ELR (cell line): Measurements from ENCODE around the gene CDK3.

Source experiments
- DNase-seq: peaks from one replicate; pipeline ENCODE4 v3.0.0-alpha.2; 2015; ENCODE audit warnings: low read depth

Gene CDK3

DNA sequence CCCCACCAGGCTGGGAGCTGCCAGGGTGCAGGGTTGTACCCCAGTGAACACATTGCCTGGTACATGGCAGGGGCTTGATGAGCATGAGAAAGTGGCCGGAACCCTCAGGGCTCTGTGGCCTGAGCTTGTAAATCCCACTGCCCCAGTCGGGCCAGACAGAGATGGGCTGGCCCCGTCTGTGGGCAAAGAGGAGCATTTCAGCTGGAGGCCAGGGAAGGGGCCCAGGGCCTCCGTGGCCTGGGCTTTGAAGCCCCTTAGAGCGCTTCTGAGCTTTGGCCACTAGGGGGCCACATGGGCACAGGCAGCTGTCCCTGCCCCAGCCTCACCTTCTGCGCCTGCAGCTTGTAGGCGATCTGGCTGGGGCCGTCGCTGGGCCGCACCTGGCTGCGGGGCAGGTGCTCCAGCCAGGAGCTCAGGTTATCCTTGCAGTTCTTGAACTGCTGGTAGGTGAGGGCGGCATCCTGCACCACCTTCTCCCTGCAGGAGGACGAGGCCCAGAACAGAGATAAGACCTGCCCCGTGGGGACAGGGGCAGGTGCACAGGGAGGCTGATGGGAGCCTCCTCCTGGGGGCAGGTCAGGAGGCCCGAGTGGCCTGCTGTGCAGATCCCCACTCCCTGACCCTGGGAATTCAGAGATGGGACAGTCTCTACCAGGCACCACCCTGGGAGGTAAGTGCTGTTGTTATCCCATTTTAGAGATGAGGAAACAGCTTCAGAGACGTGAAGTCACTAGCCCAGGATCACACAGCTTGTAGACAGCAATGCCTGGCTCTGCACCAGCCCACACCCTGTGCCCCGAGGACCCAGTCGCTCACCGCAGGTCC lies 13.7 kb downstream of the CDK3 start:
- DNase-seq: peak; percentile 84

DNA sequence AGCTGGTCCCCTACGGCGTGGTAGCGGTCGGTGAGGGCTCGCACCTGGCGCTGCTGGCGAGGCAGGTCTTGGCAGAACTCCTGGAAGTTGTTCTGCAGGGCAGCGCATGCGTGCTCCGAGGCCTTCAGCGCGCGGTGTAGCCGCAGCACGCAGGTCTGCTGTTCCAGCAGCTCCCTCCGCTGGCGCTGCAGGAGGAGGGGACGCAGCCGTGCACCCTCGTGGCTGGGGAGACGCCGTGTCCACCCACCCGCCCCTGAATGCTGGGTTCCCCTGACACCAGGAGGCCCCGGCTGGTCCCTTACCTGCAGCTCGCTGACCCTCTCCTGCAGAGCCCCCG lies 14.2 kb downstream of the CDK3 start:
- DNase-seq: no peak

DNA sequence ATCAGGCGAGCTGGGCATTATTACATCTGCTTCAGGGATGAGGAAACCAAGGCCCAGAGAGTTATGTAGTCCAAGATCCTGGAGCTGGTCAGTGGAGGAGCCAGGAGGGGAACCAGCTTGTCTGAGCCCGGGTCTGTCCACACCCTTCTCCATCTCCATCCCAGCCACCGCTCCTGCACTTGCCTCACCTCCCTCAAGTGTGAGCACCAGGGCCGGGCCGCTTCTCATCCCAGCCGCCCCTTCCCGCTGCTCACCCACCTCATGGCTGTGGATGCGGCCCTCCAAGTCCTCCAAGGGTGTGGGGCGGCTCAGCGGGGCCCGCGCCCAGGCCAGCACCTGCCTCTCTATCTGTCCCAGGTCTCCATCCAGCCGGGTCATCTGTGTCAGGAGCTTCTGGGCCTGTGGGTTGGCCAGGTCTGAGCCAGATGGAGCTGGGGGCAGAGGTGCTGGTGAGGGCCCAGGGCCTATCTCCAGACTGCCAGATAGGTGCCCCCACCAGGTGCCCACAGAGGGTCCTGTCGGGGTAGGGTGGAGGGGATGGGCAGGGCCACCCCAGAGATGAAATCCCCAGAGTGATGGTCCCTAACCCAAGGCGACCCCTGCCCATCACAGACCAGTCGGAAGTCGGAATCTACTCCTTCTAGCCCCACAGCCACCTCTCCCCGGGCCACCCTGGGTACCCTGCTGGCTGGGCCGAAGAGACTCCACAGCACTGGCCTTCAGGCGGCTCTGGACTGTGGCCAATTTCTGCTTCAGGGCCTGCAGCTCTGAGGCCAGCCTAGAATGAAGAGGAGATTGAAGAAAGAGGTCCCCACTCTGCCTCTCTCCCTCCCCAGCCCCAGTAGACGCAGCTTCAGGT lies 17.1 kb downstream of the CDK3 start:
- no peak for DNase-seq

DNA sequence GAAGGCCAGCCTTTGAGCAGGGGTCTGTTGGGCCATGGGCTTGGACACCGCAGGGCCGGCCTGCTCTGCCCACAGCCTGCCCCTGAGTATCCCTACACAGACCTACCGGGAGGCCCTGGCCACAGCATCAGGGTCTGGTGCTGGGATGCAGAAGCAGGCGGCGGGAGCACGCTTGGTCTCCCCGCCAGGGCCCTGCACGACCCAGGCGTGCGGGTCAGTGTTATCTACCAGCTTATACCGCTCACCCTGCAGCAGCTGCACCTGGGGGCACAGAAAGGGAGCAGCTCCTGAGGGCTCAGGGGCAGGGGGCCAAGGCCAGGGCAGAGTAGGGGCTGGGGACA lies 17.7 kb downstream of the CDK3 start:
- DNase-seq: no peak

DNA sequence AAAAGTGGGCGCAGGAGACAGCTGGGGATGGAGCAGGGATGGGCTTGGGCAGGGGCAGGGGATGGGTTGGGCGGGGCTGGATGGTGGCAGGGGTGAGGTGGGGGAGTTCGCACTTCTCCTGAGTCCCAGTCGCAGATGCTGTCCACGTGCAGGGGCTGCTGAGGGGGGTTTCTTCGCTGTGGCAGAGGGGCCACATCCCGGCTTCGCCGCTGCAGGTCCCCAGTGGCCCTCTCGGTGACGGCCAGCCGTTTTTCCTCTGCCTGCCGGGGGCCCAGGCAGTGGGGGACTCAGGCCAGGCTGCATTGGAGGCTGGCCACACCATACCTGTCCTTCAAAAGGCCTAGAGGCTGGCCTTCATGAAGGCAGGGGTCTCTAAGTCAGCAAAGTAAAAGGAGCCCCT lies 18.1 kb downstream of the CDK3 start:
- DNase-seq: no peak

DNA sequence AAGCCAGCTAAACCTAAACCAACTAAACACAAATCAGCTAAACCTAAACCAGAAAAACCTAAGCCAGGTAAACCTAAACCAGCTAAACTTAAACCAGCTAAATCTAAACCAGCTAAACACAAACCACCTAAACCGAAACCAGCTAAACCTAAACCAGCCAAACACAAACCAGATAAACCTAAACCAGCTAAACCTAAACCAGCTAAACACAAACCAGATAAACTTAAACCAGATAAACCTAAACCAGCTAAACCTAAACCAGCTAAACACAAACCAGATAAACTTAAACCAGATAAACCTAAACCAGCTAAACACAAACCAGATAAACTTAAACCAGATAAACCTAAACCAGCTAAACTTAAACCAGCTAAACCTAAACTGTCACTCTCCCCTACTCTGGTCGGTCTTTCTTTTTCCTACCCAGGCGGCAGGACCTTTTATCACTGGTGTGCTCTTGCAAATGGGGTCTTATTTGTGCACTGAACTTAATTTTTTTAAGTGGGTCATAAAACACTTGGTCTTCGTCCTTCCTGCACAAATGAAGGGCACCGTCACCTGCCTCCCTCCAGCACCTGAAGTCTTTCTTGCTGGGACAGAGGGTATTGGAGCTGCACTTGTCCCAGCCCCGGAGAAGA lies 19.3 kb downstream of the CDK3 start:
- DNase-seq: no peak

DNA sequence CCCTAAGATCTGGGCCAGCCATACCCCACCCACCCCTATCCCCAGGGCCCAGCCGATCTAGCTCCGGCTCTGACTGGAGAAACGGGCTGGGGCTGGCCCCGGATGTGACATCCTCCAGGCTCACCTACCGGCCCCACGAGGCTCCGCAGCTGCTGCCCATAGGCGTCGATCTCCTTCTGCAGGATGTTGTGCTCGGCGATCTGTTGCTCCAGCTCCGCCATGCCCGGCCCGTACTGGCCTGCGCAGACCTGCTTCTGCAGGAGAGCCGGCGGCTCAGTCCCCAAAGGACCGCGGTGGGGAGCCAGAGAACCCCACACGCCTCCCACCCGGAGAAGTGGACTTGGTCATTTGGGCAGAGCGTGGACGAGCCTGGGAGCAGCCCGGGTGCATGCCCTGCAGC lies 21.6 kb downstream of the CDK3 start:
- no peak for DNase-seq

DNA sequence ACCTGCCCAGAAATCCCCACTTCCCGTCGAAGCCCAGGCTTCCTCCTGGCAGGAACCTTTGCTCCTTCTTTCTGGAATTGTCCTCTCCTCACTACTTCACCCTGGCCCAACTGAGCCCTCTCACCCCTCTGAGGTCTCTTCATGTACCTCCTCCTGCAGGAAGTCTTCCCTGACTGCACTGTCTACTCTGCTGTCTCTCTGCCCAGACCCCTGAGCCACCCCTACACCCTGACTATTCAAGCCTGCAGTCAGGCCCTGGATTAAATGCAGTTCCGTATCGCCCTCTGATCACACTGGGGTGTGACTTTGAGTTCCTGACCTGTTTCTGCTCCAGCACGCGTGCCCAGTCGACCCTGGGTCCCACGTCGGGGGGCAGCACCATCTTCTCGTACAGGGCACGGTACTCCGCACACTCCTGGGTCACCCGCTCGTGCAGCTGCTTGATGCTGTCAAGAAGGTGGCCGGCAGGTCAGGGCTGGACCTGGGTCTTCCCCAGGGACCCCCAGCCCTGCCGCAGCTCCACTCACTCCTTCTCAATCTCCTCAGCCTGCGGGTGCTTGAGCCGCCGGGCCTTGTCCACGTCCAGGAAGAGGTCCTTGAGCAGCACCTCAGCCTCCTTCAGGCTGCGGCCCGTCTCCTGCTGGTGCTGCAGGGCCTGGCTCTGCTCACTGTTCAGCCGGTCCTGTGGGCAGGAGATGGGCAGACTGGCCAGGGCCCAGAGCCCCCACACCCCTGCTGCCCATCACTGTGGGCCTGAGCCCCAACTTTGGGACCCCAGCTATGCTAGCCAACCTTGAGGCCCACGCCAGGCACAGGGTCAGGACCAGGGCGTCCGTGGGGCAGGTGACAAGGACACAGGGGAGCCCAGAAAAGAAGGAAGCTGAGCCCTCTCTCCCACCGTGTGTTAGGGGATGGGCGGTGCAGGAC lies 22.6 kb downstream of the CDK3 start:
- no peak for DNase-seq

DNA sequence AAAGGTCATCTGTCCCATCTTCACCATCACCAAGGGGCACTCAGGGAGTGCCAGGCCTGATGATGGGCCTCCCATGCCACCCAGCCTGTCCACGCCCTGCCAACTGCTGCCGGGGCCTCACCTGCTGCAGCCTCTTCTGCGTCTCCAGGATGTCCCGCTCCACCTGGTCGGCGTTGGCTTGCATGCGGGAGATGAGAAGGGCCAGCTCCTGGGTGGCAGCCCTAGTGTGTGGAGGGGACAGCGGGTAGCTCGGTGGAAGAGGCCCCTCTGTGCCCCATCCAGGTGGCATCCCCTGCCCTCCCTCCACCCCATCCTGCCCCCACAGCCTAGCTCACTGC lies 23.2 kb downstream of the CDK3 start:
- no peak for DNase-seq

DNA sequence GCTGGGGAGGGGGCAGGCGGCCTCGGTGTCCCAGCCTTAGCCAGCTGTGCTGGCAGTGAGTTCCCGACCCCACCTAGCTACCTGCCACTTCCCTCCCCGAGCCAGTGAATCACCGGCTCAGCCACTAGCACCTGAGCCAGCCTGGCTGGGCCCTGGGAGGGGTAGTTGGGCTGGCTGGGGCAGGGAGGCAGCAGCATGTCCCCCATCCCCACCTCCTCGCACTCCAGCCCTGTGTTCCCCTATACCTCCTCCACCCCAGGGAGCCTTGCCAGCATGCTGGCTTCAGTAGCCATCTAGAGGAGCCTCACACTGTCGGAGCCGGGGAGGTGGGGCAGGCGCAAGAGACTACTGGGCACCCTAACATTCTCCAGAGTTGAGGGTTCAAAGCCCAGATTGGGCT lies 23.7 kb downstream of the CDK3 start:
- no peak for DNase-seq

DNA sequence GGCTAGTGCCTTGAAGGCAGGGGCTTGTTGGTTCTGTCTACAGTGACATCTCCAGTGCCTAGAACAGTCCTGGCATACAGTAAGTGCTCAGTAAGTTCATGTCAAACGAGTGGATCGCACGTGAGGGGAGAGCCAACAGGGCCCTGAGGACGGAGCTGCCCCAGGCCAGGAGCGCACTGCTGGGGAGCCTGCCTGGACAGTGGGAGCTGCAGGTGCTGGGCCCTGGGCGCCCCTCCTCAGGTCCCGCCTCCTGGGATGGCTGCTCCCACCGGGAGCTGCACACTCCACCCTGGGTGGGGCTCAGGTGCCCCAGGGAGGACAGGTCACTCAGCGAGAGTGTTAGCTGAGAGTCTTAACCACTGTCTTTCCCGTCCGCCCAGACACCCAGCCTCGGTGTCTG lies 24.6 kb downstream of the CDK3 start:
- DNase-seq: no peak

DNA sequence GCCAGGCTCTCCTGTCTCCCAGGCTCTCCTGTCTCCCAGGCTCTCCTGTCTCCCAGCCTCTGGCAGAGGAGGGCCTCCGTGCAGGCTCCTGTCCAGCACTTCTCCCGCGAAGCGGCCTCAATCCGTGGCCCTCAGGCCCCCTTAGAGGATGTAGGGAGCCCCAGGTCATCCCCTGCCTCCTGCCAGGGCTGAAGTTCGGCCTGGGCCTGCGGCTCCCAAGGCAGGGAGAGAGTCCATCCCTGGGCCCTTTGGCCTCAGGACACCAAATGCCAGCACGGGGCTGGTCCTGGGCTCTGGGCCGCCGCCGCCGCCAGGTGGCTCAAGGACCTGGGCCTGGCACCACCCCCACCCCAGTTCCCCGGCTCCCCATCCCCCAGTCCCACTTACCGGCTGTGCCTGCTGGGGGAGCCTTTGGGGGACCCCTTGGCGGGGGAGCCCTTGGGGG lies 26.1 kb downstream of the CDK3 start:
- DNase-seq: no peak

DNA sequence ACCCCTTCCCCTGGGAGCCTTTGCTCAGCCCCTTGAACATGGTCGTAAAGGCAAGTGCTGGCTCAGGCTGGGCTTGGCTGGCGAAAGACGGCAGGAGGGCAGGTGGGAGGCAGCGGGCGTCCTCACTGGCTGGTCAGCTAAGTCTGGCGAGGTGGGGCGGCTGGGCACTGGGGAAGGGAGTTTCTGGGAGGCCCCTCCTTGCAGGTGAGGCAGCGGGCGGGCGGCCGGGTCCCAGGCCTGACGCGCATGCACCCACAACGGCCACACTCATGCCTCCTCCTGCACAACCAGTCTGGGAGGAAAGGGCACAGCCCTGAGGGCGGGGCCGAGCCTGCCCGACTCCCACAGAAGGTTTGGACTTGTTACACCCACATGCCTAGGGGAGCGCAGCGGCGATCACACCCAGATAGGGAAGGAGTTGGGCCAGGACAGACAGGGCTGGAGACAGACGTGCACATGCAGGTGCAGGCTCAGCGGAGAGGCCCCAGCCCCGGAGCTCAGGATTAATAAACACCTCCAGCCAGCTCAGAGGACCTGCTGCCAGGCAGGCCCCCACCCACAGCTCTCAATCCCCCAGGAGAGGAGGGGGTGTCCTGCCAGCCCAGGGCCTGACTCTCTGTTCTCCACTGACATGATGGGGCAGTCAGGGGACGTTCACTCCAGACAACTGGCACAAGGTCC lies 26.6 kb downstream of the CDK3 start, which contains the start of gene EVPL:
TSS of gene EVPL (minus strand) at position 148 of the 681 bp plus-strand sequence. CDS start at position 40, 108 bp downstream.
- DNase-seq: no peak

DNA sequence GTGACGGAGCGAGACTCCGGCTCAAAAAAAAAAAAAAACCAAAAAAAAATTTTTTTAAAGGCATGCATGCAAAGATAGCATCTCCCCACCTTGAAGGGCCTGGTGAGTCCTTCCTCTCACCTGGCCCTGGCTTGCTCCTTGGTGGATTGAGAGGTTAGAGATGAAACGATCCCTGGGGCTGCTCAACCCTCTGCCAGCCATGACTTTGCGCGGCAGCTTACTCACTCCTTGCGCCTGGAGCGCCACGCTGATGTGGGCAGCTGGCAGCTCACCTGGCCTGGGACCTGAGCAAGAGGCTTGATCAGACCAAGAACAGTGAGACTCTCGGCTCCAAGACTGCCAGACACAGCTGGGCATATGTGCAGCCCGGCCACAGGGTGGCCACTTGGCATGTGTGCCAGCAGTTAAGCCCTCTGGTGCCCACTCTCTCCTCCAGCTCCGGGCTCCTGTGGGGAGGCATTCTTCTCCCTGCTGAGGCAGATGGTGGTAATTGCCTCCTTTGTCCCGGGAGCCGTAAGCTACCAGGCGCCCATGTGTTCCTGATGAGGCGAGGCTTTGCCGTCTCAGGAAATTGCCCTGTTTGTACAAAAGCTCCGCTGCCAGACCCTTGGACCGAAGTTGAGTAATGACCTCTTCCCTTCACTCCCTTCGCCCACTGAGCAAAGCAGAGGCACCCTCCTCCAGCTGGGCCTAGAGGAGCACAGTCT lies 31.6 kb downstream of the CDK3 start:
- no peak for DNase-seq

DNA sequence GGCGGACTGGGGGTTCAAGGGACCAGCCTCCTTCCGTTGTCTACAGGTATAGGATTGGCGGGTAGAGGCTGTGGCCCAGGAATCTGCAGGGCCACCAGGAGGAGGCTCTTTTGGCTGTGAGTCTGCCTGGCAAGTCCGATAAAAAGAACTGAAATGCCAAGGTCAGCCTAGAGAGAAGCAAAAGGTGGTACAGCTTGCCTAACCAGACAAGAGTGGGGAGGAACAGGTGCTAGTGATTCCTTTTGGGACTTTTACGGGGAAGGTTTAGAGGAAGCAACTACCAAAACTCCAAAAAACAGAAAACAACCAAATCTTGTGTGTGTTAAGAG lies 32.1 kb downstream of the CDK3 start:
- no peak for DNase-seq

DNA sequence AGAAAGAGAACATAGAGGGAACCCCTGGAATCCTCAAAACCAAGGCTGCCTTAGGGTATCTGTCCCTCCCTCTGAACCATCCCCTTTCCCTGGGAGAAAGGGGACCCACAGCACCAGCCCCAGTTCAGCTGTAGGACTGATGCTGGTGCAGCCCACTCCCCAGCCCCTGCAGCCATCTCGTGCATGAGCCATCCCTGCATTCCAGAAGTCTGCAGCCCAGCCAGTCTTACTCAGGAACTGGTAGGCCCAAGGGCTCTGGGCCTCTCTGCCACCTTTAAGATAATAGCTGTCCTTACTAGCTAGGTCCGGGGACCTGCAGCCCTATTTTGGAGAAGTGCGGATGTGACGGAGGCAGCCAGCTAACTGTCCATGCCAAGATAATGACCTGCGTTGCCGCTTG lies 32.5 kb downstream of the CDK3 start:
- no peak for DNase-seq

DNA sequence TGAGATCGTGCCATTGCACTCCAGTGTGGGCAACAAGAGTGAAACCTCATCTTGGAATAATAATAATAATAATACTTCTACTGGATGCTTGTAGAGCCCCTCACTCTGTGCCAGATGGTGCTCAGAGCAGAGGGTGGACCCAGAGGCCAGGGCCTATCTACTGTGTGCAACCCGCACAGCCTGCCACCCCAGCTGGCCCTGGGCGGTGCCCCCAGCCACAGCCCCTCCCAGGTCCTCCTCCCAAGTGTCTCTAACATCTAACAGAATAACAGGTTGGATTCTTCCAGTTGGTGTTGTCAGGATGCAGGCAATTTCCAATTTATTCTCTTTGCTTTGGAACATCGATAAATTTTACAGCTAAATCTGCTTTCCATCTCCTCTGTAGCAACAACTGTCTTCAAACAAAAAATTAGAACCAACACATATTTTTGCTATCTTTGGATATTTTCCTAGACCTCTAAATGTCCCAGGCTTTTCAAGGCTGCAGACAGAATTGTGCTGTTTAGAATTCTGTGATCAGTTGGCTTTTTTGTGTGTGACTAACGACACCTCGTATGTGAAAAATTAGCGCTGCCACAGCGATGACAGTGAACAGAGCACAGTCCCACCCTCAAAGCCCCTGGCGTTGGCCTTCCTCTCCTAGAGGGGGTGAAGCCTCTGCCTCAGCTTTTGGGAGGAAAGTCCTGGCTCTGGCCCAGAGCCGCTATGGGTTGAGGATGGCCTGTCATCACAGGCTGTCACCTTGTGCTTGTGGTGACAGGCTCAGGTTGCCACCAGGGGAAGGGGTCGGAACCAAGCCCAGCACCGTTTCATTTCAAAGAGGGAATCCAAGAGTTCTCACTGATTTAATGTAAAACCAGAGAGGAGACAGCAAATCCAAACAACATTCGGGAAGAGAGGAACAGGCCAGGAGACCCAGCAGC lies 34.0 kb downstream of the CDK3 start:
- no peak for DNase-seq

DNA sequence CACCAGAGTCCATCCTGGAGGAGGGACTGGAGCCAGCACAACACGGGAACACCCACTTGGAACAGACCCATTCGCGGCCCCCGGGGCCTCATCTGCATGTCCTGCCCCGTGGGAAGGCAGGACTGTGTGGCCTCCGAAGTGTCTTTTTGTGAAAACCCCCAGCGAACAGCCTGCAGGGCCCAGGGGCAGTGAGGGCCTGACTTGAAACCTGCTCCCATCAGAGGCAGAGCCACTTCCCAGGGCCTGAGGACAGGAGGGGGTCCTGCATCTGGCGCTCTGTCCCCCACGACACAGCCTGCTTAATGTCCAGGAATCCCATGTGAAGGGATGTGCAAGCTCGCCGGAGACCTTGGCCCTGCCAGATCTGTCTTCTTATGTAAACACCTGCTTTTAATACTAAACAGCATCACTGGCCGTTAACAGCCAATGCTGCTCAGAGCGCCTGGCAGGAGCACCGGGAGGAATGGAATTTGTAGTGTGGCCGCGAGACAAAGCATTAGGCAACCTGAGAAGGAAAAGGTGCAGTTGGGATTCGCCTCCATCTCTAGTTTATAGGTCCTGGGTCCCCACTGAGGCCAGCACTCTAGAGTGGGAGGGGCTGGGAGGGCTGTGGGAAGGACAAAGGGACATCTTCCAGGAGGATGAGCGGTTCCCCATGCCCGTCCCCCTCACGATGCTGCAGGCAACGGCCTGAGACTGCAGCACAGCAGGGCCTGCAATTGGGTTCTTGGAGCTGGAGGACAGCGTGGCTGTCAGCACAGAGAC lies 36.0 kb downstream of the CDK3 start:
- DNase-seq: no peak

DNA sequence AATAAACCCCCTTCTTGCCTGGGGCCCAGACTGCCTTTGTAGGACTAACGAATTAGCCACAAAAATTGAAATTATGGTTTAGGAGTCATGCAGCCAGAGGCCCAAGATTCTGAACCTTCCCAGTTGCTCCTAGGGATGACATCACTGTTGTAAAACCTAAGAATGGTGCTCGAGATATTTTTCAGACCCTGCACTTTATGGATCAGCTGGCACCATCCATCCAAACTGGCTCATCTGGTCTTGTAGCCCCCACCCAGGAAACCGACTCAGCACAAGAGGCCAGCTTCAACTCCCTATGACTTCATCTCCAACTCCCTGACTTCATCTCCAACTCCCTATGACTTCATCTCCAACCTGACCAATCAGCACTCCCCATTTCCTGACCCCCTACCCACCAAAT lies 37.4 kb downstream of the CDK3 start:
- no peak for DNase-seq
